Osteocyte (in vitro differentiated cells): ENCODE measurements around the gene VEGFA. TPM values are rescaled to one million over a fixed set of nuclear protein-coding genes. Genes with fewer than 3 reads are reported as not detected.

ENCODE experiments used
- DNase-seq: peaks from one replicate; pipeline ENCODE4 v3.0.0; 2021; ENCODE audit warnings: mixed read lengths; ENCODE audit not compliant: unreplicated experiment; ENCODE audit errors: extremely low spot score
- H3K27ac Mint-ChIP-seq: one replicate; pipeline ENCODE4 v1.8.0; 2021; ENCODE audit warnings: mild to moderate bottlenecking, mixed read lengths; ENCODE audit not compliant: unreplicated experiment
- H3K27me3 Mint-ChIP-seq: one replicate; pipeline ENCODE4 v1.8.0; 2021; ENCODE audit warnings: mixed read lengths; ENCODE audit not compliant: unreplicated experiment
- H3K36me3 Mint-ChIP-seq: one replicate; pipeline ENCODE4 v1.8.0; 2021; ENCODE audit warnings: mixed read lengths; ENCODE audit not compliant: unreplicated experiment
- H3K4me1 Mint-ChIP-seq: one replicate; pipeline ENCODE4 v1.8.0; 2021; ENCODE audit warnings: mixed read lengths; ENCODE audit not compliant: unreplicated experiment
- H3K4me3 Mint-ChIP-seq: one replicate; pipeline ENCODE4 v1.8.0; 2021; ENCODE audit warnings: mild to moderate bottlenecking, moderate library complexity, mixed read lengths; ENCODE audit not compliant: unreplicated experiment
- H3K9me3 Mint-ChIP-seq: one replicate; pipeline ENCODE4 v1.8.0; 2021; ENCODE audit warnings: mixed read lengths; ENCODE audit not compliant: unreplicated experiment
- total RNA-seq: library from RNA; stranded (reverse); gene quantifications from 2 replicates; pipeline ENCODE4 v1.2.1, GENCODE V29; 2021
- TF ChIP-seq, protein P1 (sequence below): fragments of 200-600 bp; sonication (generic); IDR thresholded peaks from 2 replicates; pipeline ENCODE4 v1.5.0; 2021; ENCODE audit warnings: antibody characterized with exemption, mild to moderate bottlenecking, moderate library complexity

The VEGFA gene
- total RNA-seq, 1 donor from 2014 or later, result 69.7 TPM

DNA sequence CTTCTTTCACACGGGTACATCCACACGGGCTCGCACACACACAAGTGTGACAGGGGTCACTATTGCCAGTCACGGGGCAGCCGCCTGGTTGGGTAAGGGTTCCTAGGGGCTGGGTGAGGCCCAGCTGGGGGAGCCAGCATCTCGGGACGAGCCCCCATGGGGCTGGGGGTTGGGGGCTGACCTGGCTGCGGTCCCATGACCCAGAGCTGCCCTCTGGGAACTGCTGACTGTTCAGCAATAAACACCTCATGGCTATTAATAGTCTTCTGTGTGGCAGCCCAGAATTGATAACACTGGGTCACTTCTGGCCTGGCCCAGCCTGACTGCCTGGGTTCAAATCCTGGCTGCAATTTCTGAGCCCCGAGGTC, 23.8 kb downstream of the VEGFA start:
- Mint-ChIP-seq H3K9me3 (no peaks in the 10 kb centered on the region), H3K36me3 (no peaks in the 10 kb centered on the region), H3K4me3 (no peak overlapping the region), H3K4me1 (peaks cover 9% of the 10 kb centered on the region), H3K27me3 (peaks cover 4% of the 10 kb centered on the region), H3K27ac (no peak overlapping the region)
- TF ChIP-seq, protein P1, sequence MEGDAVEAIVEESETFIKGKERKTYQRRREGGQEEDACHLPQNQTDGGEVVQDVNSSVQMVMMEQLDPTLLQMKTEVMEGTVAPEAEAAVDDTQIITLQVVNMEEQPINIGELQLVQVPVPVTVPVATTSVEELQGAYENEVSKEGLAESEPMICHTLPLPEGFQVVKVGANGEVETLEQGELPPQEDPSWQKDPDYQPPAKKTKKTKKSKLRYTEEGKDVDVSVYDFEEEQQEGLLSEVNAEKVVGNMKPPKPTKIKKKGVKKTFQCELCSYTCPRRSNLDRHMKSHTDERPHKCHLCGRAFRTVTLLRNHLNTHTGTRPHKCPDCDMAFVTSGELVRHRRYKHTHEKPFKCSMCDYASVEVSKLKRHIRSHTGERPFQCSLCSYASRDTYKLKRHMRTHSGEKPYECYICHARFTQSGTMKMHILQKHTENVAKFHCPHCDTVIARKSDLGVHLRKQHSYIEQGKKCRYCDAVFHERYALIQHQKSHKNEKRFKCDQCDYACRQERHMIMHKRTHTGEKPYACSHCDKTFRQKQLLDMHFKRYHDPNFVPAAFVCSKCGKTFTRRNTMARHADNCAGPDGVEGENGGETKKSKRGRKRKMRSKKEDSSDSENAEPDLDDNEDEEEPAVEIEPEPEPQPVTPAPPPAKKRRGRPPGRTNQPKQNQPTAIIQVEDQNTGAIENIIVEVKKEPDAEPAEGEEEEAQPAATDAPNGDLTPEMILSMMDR, result no peak
- no peak for DNase-seq

DNA sequence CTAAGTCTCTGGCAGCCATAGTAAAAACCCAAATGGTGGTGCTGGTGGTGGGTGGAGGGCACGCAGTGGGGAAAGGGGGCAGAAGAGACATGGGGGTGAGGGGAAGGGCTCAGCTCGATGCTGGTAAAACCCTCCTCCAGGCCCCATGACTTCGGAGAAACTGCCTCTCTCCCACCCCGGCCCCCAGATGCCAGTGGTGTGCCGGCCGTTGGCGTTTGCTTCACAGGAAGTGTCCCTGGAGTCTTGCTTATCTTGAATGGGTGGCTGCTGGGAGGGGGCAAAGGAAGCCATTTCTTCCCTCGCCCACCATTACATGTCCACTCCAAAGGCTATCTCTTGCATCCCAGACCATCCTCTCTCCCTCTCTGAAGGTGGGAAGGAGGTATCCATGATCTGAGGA, 25.4 kb downstream of the VEGFA start:
- Mint-ChIP-seq H3K36me3 (no peaks in the 10 kb centered on the region), H3K4me3 (no peak overlapping the region), H3K9me3 (no peaks in the 10 kb centered on the region), H3K27ac (no peak overlapping the region), H3K4me1 (peaks cover 2% of the 10 kb centered on the region), H3K27me3 (peaks cover 4% of the 10 kb centered on the region)
- DNase-seq, result no peak
- TF ChIP-seq, protein P1, result no peak

DNA sequence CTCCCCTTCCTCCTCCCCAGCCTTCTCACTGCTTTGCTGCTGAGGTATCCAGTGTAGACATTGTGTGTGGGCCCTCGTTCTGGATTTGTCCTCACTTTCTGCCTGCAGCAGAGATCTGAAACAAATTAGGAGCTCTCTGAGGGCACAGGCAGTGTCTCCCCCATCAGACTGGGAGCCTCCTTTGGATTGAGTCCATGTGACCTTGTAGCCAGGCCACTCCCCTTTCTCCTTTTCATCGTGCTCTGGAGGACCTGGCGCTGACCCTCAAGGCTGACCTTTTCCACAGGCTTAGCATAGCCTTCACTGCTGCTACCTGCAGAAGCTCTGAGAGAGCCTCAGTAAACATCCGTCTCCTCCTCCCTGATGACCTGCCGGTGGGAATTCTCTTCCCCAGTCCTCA, 26.2 kb downstream of the VEGFA start:
- Mint-ChIP-seq H3K27me3 (peaks cover 3% of the 10 kb centered on the region), H3K36me3 (no peaks in the 10 kb centered on the region), H3K4me1 (peaks cover 2% of the 10 kb centered on the region), H3K9me3 (no peaks in the 10 kb centered on the region), H3K27ac (no peak overlapping the region), H3K4me3 (no peak overlapping the region)
- no peak for DNase-seq
- TF ChIP-seq, protein P1, result no peak

DNA sequence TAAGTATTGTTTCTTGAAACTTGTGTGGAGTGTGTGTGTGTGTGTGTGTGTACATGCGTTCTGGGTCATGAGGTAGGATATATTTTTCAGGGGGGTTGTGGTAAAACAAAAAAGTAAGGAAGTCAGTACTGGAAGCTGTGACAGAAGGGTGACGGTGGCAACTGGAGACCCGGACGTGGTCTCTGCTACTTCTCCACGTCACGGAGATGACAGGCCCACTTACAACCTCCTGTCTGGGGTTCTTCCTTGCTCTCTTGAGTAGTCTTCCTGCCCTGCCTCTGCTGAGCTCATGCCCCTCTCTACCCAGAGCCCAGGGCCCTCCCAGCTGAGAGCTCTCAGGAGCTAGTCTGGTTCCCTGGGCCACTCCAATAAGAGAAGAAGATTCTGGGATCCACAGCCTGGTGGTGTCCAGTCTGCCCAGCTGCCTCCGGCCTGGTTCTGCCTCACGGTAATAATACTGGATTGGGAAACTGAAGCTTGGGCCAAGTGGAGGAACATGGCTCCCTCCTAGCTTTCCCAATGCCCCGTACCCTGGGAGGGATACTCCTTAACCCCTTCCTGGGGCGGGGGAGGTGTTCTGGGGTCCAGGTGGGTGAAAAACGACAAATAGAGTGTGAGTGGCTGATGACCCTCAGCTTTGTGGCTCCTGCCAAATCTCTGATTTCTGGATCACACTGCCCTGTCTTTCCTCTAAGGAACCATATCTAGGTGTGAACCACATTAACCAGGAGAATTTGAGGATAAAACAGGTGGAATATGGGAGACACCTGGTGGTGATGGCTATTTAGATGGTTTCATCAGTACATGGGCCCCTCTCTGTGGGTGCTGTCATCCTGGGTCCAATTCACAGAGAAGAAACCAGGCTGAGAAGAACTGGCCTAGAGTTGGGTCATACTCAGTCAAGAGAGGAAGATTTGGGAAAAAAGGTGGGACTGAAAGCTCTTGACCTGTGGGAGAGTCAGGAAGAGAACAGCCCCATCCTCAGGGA, 27.2 kb downstream of the VEGFA start:
- peaks cover 2% of the 10 kb centered on the region for H3K4me1 Mint-ChIP-seq
- TF ChIP-seq, protein P1, result no peak
- DNase-seq, result no peak
- no peak overlapping the region for H3K27ac Mint-ChIP-seq
- H3K36me3 Mint-ChIP-seq, result no peaks in the 10 kb centered on the region
- no peaks in the 10 kb centered on the region for H3K27me3 Mint-ChIP-seq
- no peak overlapping the region for H3K4me3 Mint-ChIP-seq
- no peaks in the 10 kb centered on the region for H3K9me3 Mint-ChIP-seq

DNA sequence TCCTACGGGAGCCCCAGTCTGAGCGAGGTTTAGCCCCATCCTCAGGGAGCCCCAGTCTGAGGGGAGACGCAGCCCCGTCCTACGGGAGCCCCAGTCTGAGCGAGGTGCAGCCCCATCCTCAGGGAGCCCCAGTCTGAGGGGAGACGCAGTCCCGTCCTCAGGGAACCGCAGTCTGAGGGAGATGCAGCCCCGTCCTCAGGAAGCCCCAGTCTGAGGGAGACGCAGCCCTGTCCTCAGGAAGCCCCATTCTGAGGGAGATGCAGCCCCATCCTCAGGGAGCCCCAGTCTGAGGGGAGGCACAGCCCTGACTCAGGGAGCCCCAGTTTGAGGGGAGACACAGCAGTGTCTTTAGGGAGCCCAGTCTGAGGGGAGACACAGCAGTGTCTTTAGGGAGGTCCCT, 27.9 kb downstream of the VEGFA start:
- no peaks in the 10 kb centered on the region for H3K9me3 Mint-ChIP-seq
- H3K4me3 Mint-ChIP-seq, result no peak overlapping the region
- no peaks in the 10 kb centered on the region for H3K27me3 Mint-ChIP-seq
- peaks cover 2% of the 10 kb centered on the region for H3K4me1 Mint-ChIP-seq
- no peak for DNase-seq
- H3K36me3 Mint-ChIP-seq, result no peaks in the 10 kb centered on the region
- TF ChIP-seq, protein P1, result no peak
- H3K27ac Mint-ChIP-seq, result no peak overlapping the region
